ENCODE results near the gene IMMP2L.
"Not testable (repeated sequence)": the region's sequence is repeated elsewhere in the genome, so short reads cannot be mapped to it uniquely, and the experiment has no call there.

The IMMP2L gene

DNA sequence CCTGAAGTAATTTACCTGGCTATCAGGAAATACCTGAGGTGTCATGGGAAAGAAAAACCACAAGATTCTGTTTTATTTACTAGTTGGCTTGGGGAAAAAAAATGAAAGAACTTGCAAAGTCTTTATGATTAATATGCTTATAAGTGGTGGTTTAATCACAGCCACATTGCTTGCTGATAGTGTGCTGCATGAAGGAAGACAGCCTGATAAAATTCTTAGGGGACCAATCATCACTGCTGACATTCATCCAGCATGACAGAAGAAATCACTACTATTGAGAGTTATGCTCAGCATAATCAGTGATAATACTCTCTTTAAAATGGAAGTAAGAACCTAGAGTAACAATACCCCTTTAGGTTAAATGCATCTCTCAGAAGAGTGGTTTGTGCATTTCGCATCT, 621.5 kb downstream of the IMMP2L start:
- no peak overlapping the region for H3K4me3 ChIP-seq (replicated peaks; ENCODE audit: low read depth, low read length)
- no peak for DNase-seq (ENCODE audit: low read depth)
- TF ChIP-seq, protein P1, sequence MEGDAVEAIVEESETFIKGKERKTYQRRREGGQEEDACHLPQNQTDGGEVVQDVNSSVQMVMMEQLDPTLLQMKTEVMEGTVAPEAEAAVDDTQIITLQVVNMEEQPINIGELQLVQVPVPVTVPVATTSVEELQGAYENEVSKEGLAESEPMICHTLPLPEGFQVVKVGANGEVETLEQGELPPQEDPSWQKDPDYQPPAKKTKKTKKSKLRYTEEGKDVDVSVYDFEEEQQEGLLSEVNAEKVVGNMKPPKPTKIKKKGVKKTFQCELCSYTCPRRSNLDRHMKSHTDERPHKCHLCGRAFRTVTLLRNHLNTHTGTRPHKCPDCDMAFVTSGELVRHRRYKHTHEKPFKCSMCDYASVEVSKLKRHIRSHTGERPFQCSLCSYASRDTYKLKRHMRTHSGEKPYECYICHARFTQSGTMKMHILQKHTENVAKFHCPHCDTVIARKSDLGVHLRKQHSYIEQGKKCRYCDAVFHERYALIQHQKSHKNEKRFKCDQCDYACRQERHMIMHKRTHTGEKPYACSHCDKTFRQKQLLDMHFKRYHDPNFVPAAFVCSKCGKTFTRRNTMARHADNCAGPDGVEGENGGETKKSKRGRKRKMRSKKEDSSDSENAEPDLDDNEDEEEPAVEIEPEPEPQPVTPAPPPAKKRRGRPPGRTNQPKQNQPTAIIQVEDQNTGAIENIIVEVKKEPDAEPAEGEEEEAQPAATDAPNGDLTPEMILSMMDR (IDR thresholded peaks at IDR 0.05; ENCODE audit: low read length, missing control alignments) = no peak

- TF ChIP-seq, protein P1 (IDR thresholded peaks at IDR 0.05; ENCODE audit: low read length, missing control alignments) = no peak
- H3K4me3 ChIP-seq (replicated peaks; ENCODE audit: low read depth, low read length) = no peak overlapping the region
- no peak for DNase-seq (ENCODE audit: low read depth)
Observed at GRCh38 chr7:110938165-110938564, 624.1 kb downstream of the IMMP2L start.

GRCh38 chr7:110936665-110937064, 625.6 kb downstream of the IMMP2L start:
- not testable (repeated sequence) for H3K4me3 ChIP-seq (replicated peaks; ENCODE audit: low read depth, low read length); DNase-seq (ENCODE audit: low read depth)

GRCh38 chr7:110929480-110930249, 632.6 kb downstream of the IMMP2L start:
- no peak for DNase-seq (ENCODE audit: low read depth)

DNA sequence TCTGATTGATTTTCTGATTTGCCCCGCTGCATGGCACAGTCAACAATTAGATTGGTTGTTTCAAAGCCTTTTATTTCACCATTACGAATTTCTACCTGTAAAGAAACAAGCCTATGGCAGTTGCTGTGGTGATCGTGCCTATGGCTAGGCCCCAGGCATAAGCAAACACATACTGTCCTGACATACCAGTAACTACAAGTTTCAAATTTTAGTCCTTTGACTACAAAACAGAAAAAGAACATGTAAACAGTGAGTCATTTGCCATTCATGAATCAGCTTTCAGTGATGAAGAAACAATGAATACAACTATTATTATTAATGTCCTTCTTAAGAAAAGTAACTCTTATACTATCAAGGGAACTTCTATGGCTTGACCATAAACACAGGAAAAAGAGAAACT, 639.4 kb downstream of the IMMP2L start:
- no peak overlapping the region for H3K4me3 ChIP-seq (replicated peaks; ENCODE audit: low read depth, low read length)
- DNase-seq (ENCODE audit: low read depth) = peak; percentile 75
- TF ChIP-seq, protein P1 (IDR thresholded peaks at IDR 0.05; ENCODE audit: low read length, missing control alignments) = no peak

More at GRCh38 chr7:110929480-110930249, 632.6 kb downstream of the IMMP2L start:
- TF ChIP-seq, protein P1 (IDR thresholded peaks at IDR 0.05; ENCODE audit: low read length, missing control alignments) = no peak
- H3K4me3 ChIP-seq (replicated peaks; ENCODE audit: low read depth, low read length) = no peak overlapping the region

DNA sequence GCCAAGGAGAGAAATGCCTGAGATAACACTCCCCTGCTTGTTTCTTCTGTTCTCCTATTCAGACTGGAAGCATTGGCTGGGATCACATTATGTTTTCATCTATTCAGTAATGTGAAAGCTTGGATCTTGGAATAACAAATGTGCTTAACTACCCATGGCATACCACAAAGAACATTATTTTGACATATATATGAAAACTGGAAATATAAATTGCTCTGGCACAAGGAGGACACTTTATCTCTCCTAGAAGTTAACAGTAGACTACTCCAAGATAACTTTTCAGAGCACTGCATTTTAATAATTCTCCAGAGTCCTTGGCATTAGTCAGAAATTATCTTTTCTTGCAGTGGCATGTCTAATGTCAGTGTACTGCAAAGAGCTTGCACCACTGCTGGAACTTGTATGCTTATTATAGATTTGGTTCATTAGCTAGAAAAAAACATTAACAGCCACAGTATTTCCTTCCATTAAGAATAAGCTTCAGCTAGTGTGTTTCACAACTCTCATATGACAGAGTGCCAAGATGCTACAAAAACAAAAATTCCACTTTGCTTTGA, 640.6 kb downstream of the IMMP2L start:
- TF ChIP-seq, protein P1 (IDR thresholded peaks at IDR 0.05; ENCODE audit: low read length, missing control alignments) = no peak
- peak; percentile 48 for DNase-seq (ENCODE audit: low read depth)
- H3K4me3 ChIP-seq (replicated peaks; ENCODE audit: low read depth, low read length) = no peak overlapping the region

GRCh38 chr7:110918949-110919548, 643.2 kb downstream of the IMMP2L start:
- DNase-seq (ENCODE audit: low read depth) = no peak
- TF ChIP-seq, protein P1 (IDR thresholded peaks at IDR 0.05; ENCODE audit: low read length, missing control alignments) = no peak
- H3K4me3 ChIP-seq (replicated peaks; ENCODE audit: low read depth, low read length) = no peak overlapping the region

Measured in fibroblast of pulmonary artery (primary cell).